Pancreas (tissue), 10 donors: ENCODE results near the gene GPR150. TPM values are rescaled to one million over a fixed set of nuclear protein-coding genes. Genes with fewer than 3 reads are reported as not detected.

Experiments used
- ATAC-seq, 4 donors: fragments of 200-7000 bp; cut with Tn5 transposase; one replicate each; pipeline versions ENCODE4 v1.8.0 to v1.9.1; 2020; ENCODE audit warnings: mild to moderate bottlenecking in 4 of 4, moderate library complexity in 4 of 4
- DNase-seq, 6 donors: peaks; one replicate each; pipeline ENCODE4 v3.0.0-alpha.2; 2020
- FAIRE-seq: peaks from 2 replicates; lab custom pipeline; 2012; peaks lifted over from hg19 to GRCh38; lab: Jason Lieb, UNC
- H3K27ac ChIP-seq, 4 donors: fragments of 200-600 bp; sonication (generic); 1 replicate in 3 of 4; 2 replicates in 1 of 4; pipeline versions ENCODE4 v1.5.0 to v1.8.0; 2020
- H3K27me3 ChIP-seq, 4 donors: fragments of 200-600 bp; one replicate each; pipeline ENCODE4 v1.8.0; 2021
- H3K36me3 ChIP-seq, 3 donors: fragments of 200-600 bp; sonication (generic) in 1 of 3; one replicate each; pipeline versions ENCODE4 v1.5.0 to v1.8.0; 2020 to 2021
- H3K4me1 ChIP-seq, 3 donors: fragments of 200-600 bp; one replicate each; pipeline ENCODE4 v1.8.0; 2021
- H3K4me3 ChIP-seq, 4 donors: fragments of 200-600 bp; sonication (generic) in 2 of 4; one replicate each; pipeline versions ENCODE4 v1.5.0 to v1.8.0; 2020 to 2021
- H3K9me3 ChIP-seq, 4 donors: fragments of 200-600 bp; one replicate each; pipeline ENCODE4 v1.8.0; 2021
- CTCF ChIP-seq, 4 donors: fragments of 200-600 bp; sonication (generic) in 3 of 4; IDR thresholded peaks; one replicate each; pipeline versions ENCODE4 v1.5.0 to v1.8.0; 2021; ENCODE audit warnings: antibody characterized with exemption in 4 of 4
- WGBS, 2 donors: extraction: QIAGEN DNeasy Blood & Tissue Kit; methylation state at CpG; one replicate each; pipeline ENCODE4 v1.1.7; 2013; 5-methylcytosine and 5-hydroxymethylcytosine counted together
- intact Hi-C, 3 donors: fragments of 100-400 bp; cut with DNase I; formaldehyde crosslinking; loops; one replicate each; pipeline versions ENCODE4 v1.11.1 to v1.14.2; 2022
- polyA plus RNA-seq, 2 donors: library from polyadenylated mRNA; stranded (reverse); fragments of 200-250 nt; gene quantifications; one replicate each; pipeline ENCODE4 v1.2.3, GENCODE V29; 2013
- total RNA-seq, 6 donors: library from RNA; stranded (reverse); fragmentation: NEBNext Ultra II Directional in 4 of 6; extraction: Animal tissue kit (Norgen Biotek cat#: 25700) in 4 of 6; gene quantifications; one replicate each; pipeline versions ENCODE4 v1.2.1 to v1.2.4, GENCODE V29; 2021 to 2023
- donor health status: healthy with polysubstance abuse.
- donor health status: DM: no; HTN: no; CAD: no; lungs with moderate emphysema.
- donor health status: DM: no; HTN: no; CAD: no.
- donor health status: control.
- donor health status: control.
- donor health status: Bipolar disorder and iron deficiency.
- donor health status: DM: yes; HTN: yes; CAD: no.
- donor health status: DM: no; HTN: no; CAD: no.
- donor health status: DM: no; HTN: no; CAD: no.
- donor health status: DM: yes; HTN: yes; CAD: no.

GPR150 gene
- total and polyA plus RNA-seq, 8 donors = 0.61 to 5.7 (median 2.0) TPM

- H3K9me3 ChIP-seq = no peaks in the 10 kb centered on the region
- no peak for TF ChIP-seq CTCF (IDR thresholded peaks at IDR 0.05)
- ATAC-seq = no peak
- peak; percentile 26 for FAIRE-seq
- H3K4me1 ChIP-seq = no peaks in the 10 kb centered on the region
- H3K36me3 ChIP-seq = no peaks in the 10 kb centered on the region
- H3K27me3 ChIP-seq = no peaks in the 10 kb centered on the region
- H3K4me3 ChIP-seq = no peak overlapping the region
- no peak overlapping the region for H3K27ac ChIP-seq
- DNase-seq = no peak
- 93 to 98% methylated on average over 1 of the region's 1 CpG for WGBS, 2 donors
- intact Hi-C loops = no loop called here
Observed at GRCh38 chr5:95606419-95606818, 13.5 kb upstream of the GPR150 start.

GRCh38 chr5:95609711-95610110, 10.2 kb upstream of the GPR150 start:
- TF ChIP-seq CTCF (IDR thresholded peaks at IDR 0.05) = no peak
- H3K4me3 ChIP-seq = no peak overlapping the region
- ATAC-seq = peak in 1 of 4 donors; percentile 45
- FAIRE-seq = no peak
- H3K4me1 ChIP-seq = no peaks in the 10 kb centered on the region
- no peak overlapping the region for H3K27ac ChIP-seq
- H3K27me3 ChIP-seq = no peaks in the 10 kb centered on the region
- no peak for DNase-seq
- no peaks in the 10 kb centered on the region for H3K9me3 ChIP-seq
- intact Hi-C loops = loop anchor here in 1 of 3 donors (10.0 kb wide), 1 partner anchor 45 kb away; no protein-coding TSS in a partner anchor
- 18 to 21% methylated on average over 3 of the region's 3 CpGs for WGBS, 2 donors
- no peaks in the 10 kb centered on the region for H3K36me3 ChIP-seq

- Histone ChIP-seq H3K4me1 (no peaks in the 10 kb centered on the region), H3K27ac (no peak overlapping the region), H3K36me3 (no peaks in the 10 kb centered on the region), H3K27me3 (no peaks in the 10 kb centered on the region), H3K9me3 (no peaks in the 10 kb centered on the region), H3K4me3 (no peak overlapping the region)
- DNase-seq (no peak), FAIRE-seq (no peak), ATAC-seq (no peak)
- 96% methylated on average over 7 of the region's 7 CpGs for WGBS, 2 donors
- intact Hi-C loops = loop anchor here in 1 of 3 donors (10.0 kb wide), 1 partner anchor 46 kb away; no protein-coding TSS in a partner anchor
- TF ChIP-seq CTCF (IDR thresholded peaks at IDR 0.05) = no peak
Observed at GRCh38 chr5:95610546-95610945, 9.3 kb upstream of the GPR150 start.

GRCh38 chr5:95611396-95611795, 8.5 kb upstream of the GPR150 start:
- no peak for ATAC-seq
- Histone ChIP-seq H3K4me3 (no peak overlapping the region), H3K27me3 (no peaks in the 10 kb centered on the region), H3K36me3 (no peaks in the 10 kb centered on the region), H3K9me3 (no peaks in the 10 kb centered on the region), H3K4me1 (no peaks in the 10 kb centered on the region), H3K27ac (no peak overlapping the region)
- FAIRE-seq = no peak
- WGBS, 2 donors = 93% methylated on average over 3 of the region's 3 CpGs
- intact Hi-C loops = loop anchor here in 1 of 3 donors (10.0 kb wide), 1 partner anchor 47 kb away; no protein-coding TSS in a partner anchor
- DNase-seq = no peak
- no peak for TF ChIP-seq CTCF (IDR thresholded peaks at IDR 0.05)

GRCh38 chr5:95613514-95613913, 6.4 kb upstream of the GPR150 start:
- H3K27ac ChIP-seq = no peak overlapping the region
- H3K9me3 ChIP-seq = no peaks in the 10 kb centered on the region
- no peak for TF ChIP-seq CTCF (IDR thresholded peaks at IDR 0.05)
- FAIRE-seq (no peak), ATAC-seq (no peak), DNase-seq (no peak)
- no peak overlapping the region for H3K4me3 ChIP-seq
- H3K27me3 ChIP-seq = no peaks in the 10 kb centered on the region
- intact Hi-C loops = loop anchor here in 1 of 3 donors (10.0 kb wide), 1 partner anchor 49 kb away; no protein-coding TSS in a partner anchor
- no peaks in the 10 kb centered on the region for H3K36me3 ChIP-seq
- peaks cover 0 to 3% (median 0%) of the 10 kb centered on the region in 3 donors for H3K4me1 ChIP-seq
- 96 to 100% methylated on average over 1 of the region's 1 CpG for WGBS, 2 donors
